Measurements from ENCODE around the gene MAN1C1.
"Not testable (repeated sequence)": the region's sequence is repeated elsewhere in the genome, so short reads cannot be mapped to it uniquely, and the experiment has no call there.

Gene MAN1C1

GRCh38 chr1:25581764-25582163, 34.8 kb upstream of the MAN1C1 start:
- in situ Hi-C loops (cut with MboI; ENCODE audit: low sequenced_read_pairs), result no loop called here

- in situ Hi-C loops (cut with MboI; ENCODE audit: low sequenced_read_pairs), result no loop called here
These were observed 32.8 kb upstream of the MAN1C1 start for GRCh38 chr1:25583519-25584370.

GRCh38 chr1:25586181-25586588, 30.4 kb upstream of the MAN1C1 start:
- in situ Hi-C loops (cut with MboI; ENCODE audit: low sequenced_read_pairs), result no loop called here

GRCh38 chr1:25587290-25587689, 29.3 kb upstream of the MAN1C1 start:
- in situ Hi-C loops (cut with MboI; ENCODE audit: low sequenced_read_pairs), result no loop called here

DNA sequence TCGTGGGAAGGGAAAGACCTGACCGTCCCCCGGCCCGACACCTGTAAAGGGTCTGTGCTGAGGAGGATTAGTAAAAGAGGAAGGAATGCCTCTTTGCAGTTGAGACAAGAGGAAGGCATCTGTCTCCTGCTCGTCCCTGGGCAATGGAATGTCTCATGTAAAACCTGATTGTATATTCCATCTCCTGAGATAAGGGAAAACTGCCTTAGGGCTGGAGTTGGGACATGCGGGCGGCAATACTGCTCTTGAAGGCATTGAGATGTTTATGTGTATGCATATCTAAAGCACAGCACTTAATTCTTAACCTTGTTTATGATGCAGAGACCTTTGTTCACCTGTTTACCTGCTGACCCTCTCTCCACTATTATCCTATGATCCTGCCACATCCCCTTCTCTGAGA, 28.4 kb upstream of the MAN1C1 start:
- in situ Hi-C loops (cut with MboI; ENCODE audit: low sequenced_read_pairs), result not testable (repeated sequence)

- in situ Hi-C loops (cut with MboI; ENCODE audit: low sequenced_read_pairs), result not testable (repeated sequence)
These were observed 27.8 kb upstream of the MAN1C1 start for GRCh38 chr1:25588786-25589185.

DNA sequence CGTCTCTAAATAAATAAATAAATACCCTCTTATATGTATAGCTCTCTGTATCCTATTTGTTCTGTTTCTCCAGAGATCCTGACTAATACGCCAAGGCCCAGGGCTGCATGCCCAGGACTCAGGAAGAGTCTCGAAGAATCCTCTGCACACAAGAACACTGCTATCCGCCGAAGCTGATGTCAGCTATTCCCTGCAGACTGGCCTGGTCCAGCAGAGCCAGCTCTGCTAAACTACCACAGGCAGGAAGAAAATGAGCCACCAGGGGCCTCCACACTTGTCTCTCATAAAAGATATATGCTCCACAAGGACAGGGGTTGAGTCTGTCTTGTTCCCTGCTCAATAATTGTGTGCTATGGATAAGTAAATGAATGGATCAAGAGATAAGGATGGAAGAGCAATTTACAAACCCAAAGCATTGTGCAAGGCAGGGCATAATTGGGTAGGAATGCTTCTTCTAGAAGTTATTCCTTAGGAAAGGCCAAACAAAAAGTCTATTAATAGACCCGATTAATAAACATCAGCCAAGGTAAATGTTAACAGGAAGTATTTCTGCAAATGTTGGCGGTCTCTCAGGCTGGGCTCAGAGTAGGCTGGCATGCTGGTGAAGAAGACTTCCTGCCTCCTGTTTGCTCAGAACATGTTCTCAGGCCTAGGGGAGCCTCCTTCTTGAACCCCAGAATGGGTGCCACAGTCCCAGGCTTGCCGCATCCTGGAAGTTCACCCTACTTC, 26.3 kb upstream of the MAN1C1 start:
- in situ Hi-C loops (cut with MboI; ENCODE audit: low sequenced_read_pairs), result no loop called here

DNA sequence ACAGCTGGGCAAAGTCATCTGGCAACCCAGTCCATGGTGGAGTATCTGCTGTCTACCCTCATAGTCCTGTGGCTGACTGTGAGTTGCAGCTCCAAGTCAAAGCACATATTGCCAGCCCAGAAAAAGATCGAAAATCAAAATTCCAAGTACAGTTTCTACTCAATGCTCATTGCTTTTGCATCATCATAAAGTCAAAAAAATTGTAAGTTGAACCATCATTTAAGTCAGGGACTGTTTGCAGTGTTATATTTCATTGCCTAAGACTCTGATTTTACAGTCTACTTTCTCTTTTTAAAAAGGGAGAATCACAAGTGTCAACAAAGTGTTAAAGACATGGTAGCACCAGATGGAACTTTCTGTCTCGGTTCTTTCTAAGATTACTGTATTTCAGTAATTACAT, 22.7 kb upstream of the MAN1C1 start:
- in situ Hi-C loops (cut with MboI; ENCODE audit: low sequenced_read_pairs), result no loop called here

GRCh38 chr1:25594971-25595370, 21.6 kb upstream of the MAN1C1 start:
- in situ Hi-C loops (cut with MboI; ENCODE audit: low sequenced_read_pairs), result no loop called here

GRCh38 chr1:25596641-25597040, 19.9 kb upstream of the MAN1C1 start:
- in situ Hi-C loops (cut with MboI; ENCODE audit: low sequenced_read_pairs), result not testable (repeated sequence)

DNA sequence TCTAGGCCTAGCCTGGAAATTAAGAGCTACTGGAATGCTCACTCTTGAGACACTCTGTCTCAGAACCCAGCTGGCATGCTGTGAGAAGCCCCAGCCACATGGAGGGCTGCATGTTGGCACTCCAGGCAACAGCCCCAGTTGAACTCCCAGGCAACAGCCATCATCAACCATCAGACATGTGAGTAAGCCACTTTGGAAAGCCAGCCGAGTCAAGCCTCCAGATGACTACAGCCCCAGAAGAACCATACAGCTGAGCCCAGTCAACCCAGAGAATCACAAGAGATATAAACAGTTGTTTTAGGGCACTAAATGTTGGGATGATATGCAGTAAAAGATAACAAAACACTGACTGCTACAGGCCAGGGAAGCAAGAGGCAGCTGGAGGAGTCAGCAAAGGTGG, 17.7 kb upstream of the MAN1C1 start:
- in situ Hi-C loops (cut with MboI; ENCODE audit: low sequenced_read_pairs), result no loop called here

DNA sequence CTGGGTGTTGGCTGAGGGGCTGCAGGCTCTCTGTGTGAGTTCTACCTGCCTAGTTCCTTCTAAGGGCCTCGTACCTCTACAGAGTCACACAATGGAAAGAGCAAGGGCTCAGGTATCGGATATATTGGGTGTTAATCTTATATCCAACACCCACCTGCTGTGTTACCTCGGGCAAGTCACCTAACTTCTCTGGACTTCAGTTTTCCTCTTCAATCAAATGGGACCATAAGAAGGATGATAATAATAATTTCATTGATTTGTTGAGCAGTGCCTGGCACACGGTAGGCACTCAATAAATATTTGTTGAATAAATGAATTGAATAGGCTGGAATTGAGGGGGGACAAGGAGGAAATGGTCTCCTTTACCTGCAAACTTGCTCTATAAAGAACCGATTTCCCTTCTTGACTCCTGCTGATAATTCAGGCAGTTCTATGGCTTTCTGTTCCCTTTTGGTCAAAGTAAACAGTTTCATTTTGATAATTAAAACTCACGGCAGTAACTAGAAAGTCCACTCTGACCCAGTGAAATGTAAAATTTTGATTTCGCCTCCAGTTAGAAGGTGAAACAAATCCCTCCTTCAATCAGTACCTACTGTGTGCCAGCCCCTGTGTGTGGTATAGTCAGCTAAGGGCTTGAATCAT, 16.5 kb upstream of the MAN1C1 start:
- in situ Hi-C loops (cut with MboI; ENCODE audit: low sequenced_read_pairs), result no loop called here

GRCh38 chr1:25600971-25601699, 15.5 kb upstream of the MAN1C1 start:
- in situ Hi-C loops (cut with MboI; ENCODE audit: low sequenced_read_pairs), result not testable (repeated sequence)

DNA sequence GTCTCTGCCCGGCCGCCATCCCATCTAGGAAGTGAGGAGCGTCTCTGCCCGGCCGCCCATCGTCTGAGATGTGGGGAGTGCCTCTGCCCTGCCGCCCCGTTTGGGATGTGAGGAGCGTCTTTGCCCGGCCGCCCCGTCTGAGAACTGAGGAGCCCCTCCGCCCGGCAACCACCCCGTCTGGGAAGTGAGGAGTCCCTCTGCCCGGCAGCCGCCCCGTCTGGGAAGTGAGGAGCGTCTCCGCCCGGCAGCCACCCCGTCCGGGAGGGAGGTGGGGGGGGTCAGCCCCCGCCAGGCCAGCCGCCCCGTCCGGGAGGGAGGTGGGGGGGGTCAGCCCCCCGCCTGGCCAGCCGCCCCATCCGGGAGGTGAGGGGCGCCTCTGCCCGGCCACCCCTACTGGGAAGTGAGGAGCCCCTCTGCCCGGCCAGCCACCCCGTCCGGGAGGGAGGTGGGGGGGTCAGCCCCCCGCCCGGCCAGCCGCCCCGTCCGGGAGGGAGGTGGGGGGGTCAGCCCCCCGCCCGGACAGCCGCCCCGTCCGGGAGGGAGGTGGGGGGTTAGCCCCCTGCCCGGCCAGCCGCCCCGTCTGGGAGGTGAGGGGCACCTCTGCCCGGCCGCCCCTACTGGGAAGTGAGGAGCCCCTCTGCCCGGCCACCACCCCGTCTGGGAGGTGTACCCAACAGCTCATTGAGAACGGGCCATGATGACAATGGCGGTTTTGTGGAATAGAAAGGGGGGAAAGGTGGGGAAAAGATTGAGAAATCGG, 12.6 kb upstream of the MAN1C1 start:
- in situ Hi-C loops (cut with MboI; ENCODE audit: low sequenced_read_pairs), result not testable (repeated sequence)

GRCh38 chr1:25607123-25607522, 9.5 kb upstream of the MAN1C1 start:
- in situ Hi-C loops (cut with MboI; ENCODE audit: low sequenced_read_pairs), result no loop called here

GRCh38 chr1:25608488-25609178, 8.0 kb upstream of the MAN1C1 start:
- in situ Hi-C loops (cut with MboI; ENCODE audit: low sequenced_read_pairs), result no loop called here

DNA sequence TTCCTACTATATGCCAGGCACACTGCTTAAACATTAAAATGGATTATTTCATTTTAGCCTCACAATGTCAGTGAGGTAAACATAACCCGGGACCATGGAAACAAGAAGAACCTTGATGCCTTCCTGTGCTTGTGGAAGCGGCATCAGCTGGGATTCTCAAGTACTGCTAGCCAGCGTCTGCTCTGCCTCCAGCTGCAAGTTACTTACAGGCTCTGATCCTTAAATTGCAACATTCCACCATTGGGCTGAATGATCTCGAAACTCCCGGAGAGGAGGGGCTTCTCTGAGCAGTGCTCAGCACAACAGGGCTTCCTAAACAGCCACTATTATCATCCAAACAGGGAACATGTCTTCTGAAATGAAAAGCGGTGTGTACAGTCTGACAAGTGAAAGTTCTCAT, 6.7 kb upstream of the MAN1C1 start:
- in situ Hi-C loops (cut with MboI; ENCODE audit: low sequenced_read_pairs), result no loop called here

- in situ Hi-C loops (cut with MboI; ENCODE audit: low sequenced_read_pairs), result no loop called here
These were observed 5.6 kb upstream of the MAN1C1 start for GRCh38 chr1:25610822-25611630.

- in situ Hi-C loops (cut with MboI; ENCODE audit: low sequenced_read_pairs), result no loop called here
These were observed 4.7 kb upstream of the MAN1C1 start for GRCh38 chr1:25611843-25612242.
